Measurements from ENCODE around the gene PHF21A. TPM values are rescaled to one million over a fixed set of nuclear protein-coding genes. Genes with fewer than 3 reads are reported as not detected.

Gene PHF21A
- total and polyA plus RNA-seq, 10 of the 15 experiments (the other 5 are each of a cell fraction or from before 2014, with no cell fraction given): 2.6 to 37.2 (median 16.0) TPM

GRCh38 chr11:45926001-45926401 is 195.3 kb downstream of the PHF21A start (continued):
- TF ChIP-seq, protein P1, sequence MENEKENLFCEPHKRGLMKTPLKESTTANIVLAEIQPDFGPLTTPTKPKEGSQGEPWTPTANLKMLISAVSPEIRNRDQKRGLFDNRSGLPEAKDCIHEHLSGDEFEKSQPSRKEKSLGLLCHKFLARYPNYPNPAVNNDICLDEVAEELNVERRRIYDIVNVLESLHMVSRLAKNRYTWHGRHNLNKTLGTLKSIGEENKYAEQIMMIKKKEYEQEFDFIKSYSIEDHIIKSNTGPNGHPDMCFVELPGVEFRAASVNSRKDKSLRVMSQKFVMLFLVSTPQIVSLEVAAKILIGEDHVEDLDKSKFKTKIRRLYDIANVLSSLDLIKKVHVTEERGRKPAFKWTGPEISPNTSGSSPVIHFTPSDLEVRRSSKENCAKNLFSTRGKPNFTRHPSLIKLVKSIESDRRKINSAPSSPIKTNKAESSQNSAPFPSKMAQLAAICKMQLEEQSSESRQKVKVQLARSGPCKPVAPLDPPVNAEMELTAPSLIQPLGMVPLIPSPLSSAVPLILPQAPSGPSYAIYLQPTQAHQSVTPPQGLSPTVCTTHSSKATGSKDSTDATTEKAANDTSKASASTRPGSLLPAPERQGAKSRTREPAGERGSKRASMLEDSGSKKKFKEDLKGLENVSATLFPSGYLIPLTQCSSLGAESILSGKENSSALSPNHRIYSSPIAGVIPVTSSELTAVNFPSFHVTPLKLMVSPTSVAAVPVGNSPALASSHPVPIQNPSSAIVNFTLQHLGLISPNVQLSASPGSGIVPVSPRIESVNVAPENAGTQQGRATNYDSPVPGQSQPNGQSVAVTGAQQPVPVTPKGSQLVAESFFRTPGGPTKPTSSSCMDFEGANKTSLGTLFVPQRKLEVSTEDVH (IDR thresholded peaks at IDR 0.05; ENCODE audit: low read depth, partially characterized antibody): no peak

GRCh38 chr11:45925550-45925949 is 195.7 kb downstream of the PHF21A start:
- H3K79me2 ChIP-seq (ENCODE audit: control insufficient read depth, insufficient read depth, low read length): no peaks in the 10 kb centered on the region

More at GRCh38 chr11:45925550-45925949, 195.7 kb downstream of the PHF21A start:
- Histone ChIP-seq H4K20me1 (ENCODE audit: control insufficient read depth, insufficient read depth) (no peaks in the 10 kb centered on the region), H3K36me3 (ENCODE audit: control insufficient read depth in 2 of 2, insufficient read depth in 2 of 2, low read length in 1 of 2) (no peaks in the 10 kb centered on the region), H2AFZ (ENCODE audit: control insufficient read depth, low read depth, low read length) (no peak overlapping the region), H3K4me1 (ENCODE audit: control insufficient read depth, insufficient read depth, low read length) (peaks cover 13% of the 10 kb centered on the region), H3K9me3 (replicated peaks; ENCODE audit: control insufficient read depth, insufficient read depth, low read length) (no peaks in the 10 kb centered on the region; the same call in 2 of the 3 replicates), H3K4me3 (no peak overlapping the region), H3K27ac (ENCODE audit: control insufficient read depth, insufficient read depth) (no peak overlapping the region), H3K27me3 (replicated peaks in 1 of 2; ENCODE audit: control insufficient read depth in 2 of 2, insufficient read depth in 2 of 2, low read length in 1 of 2) (peaks cover 6 to 18% of the 10 kb centered on the region in 2 experiments; a peak in 3 of 4 replicates), H3K9ac (ENCODE audit: control insufficient read depth, insufficient read depth, low read length) (no peak overlapping the region), H3K4me2 (ENCODE audit: control insufficient read depth, insufficient read depth) (no peak overlapping the region)
- ChIA-PET CTCF (interaction anchor here (0.8 kb wide), 1 partner anchor 10 kb away, joined by 3 read pairs; no protein-coding TSS in a partner anchor), RAD21 (ENCODE audit: unreplicated experiment) (no interaction called here), POLR2A (interaction anchor here (1.1 kb wide), 1 partner anchor 10 kb away, joined by 8 read pairs; no protein-coding TSS in a partner anchor), SMC1A (ENCODE audit: uncharacterized antibody, unreplicated experiment) (interaction anchor here (0.6 kb wide), 1 partner anchor 10 kb away, joined by 3 read pairs; no protein-coding TSS in a partner anchor)
- ATAC-seq: no peak
- no peak for TF ChIP-seq MEF2B (IDR thresholded peaks at IDR 0.05; ENCODE audit: partially characterized antibody, poor library complexity, severe bottlenecking)
- TF ChIP-seq ESRRA (IDR thresholded peaks at IDR 0.05; ENCODE audit: low read length): no peak
- no peak for TF ChIP-seq MTA3 (IDR thresholded peaks at IDR 0.05; ENCODE audit: borderline replicate concordance, low read length)
- TF ChIP-seq EGR1 (IDR thresholded peaks at IDR 0.05; ENCODE audit: borderline replicate concordance in 1 of 2, low read depth in 2 of 2, low read length in 2 of 2): no peak
- no peak for TF ChIP-seq HDAC6 (IDR thresholded peaks at IDR 0.05; ENCODE audit: unreplicated experiment)
- no peak for TF ChIP-seq IKZF1 (conservative IDR thresholded peaks at IDR 0.05)
- TF ChIP-seq SRF (IDR thresholded peaks at IDR 0.05; ENCODE audit: low read depth in 2 of 2, low read length in 2 of 2): no peak
- no peak for TF ChIP-seq RB1 (IDR thresholded peaks at IDR 0.05; ENCODE audit: borderline replicate concordance)
- TF ChIP-seq NFXL1 (IDR thresholded peaks at IDR 0.05; ENCODE audit: borderline replicate concordance): no peak
- 20% methylated on average over 3 of the region's 3 CpGs for WGBS (ENCODE audit: insufficient coverage, insufficient replicate concordance, low lambda C conversion rate, missing lambda C conversion rate)
- intact Hi-C loops (cut with micrococcal nuclease; ENCODE audit: unreplicated experiment): no loop called here
- BruUV-seq (replicated peaks): no TSS peak
- in situ Hi-C loops (cut with MboI): no loop called here
- FAIRE-seq: no peak
- no peak for DNase-seq (ENCODE audit: low read depth, low spot score)

All from GM12878 (cell line).